ENCODE measurements around the gene FADS2.

Gene FADS2

GRCh38 chr11:61905801-61906521 is 77.9 kb downstream of the FADS2 start:
- no peak for DNase-seq (ENCODE audit: low read depth in 2 of 2)

GRCh38 chr11:61906522-61906909 is 78.4 kb downstream of the FADS2 start:
- DNase-seq (ENCODE audit: low read depth in 2 of 2), result no peak

GRCh38 chr11:61907282-61907681 is 79.2 kb downstream of the FADS2 start:
- no peak for DNase-seq (ENCODE audit: low read depth in 2 of 2)

GRCh38 chr11:61907871-61908729 is 80.0 kb downstream of the FADS2 start:
- no peak for DNase-seq (ENCODE audit: low read depth in 2 of 2)

GRCh38 chr11:61908730-61909316 is 80.7 kb downstream of the FADS2 start:
- DNase-seq (ENCODE audit: low read depth in 2 of 2), result no peak

- DNase-seq (ENCODE audit: low read depth in 2 of 2), result no peak
These were observed 82.4 kb downstream of the FADS2 start for GRCh38 chr11:61910187-61911127.

GRCh38 chr11:61911128-61911700 is 83.1 kb downstream of the FADS2 start:
- no peak for DNase-seq (ENCODE audit: low read depth in 2 of 2)

GRCh38 chr11:61911701-61912529 is 83.8 kb downstream of the FADS2 start:
- DNase-seq (ENCODE audit: low read depth in 2 of 2), result no peak

GRCh38 chr11:61912530-61912898 is 84.4 kb downstream of the FADS2 start:
- no peak for DNase-seq (ENCODE audit: low read depth in 2 of 2)

- no peak for DNase-seq (ENCODE audit: low read depth in 2 of 2)
These were observed 85.0 kb downstream of the FADS2 start for GRCh38 chr11:61912991-61913698.

- no peak for DNase-seq (ENCODE audit: low read depth in 2 of 2)
These were observed 85.7 kb downstream of the FADS2 start for GRCh38 chr11:61913699-61914395.

- DNase-seq (ENCODE audit: low read depth in 2 of 2), result no peak
These were observed 86.5 kb downstream of the FADS2 start for GRCh38 chr11:61914471-61915171.

GRCh38 chr11:61916737-61917333 is 88.7 kb downstream of the FADS2 start:
- no peak for DNase-seq (ENCODE audit: low read depth in 2 of 2)

Data from stimulated activated CD8-positive, alpha-beta memory T cell treated with anti-CD3 and anti-CD28 coated beads, Interleukin-15, amount 100 ng/mL, for 4 hours (primary cell).